ENCODE data around the gene THRA. TPM values are rescaled to one million over a fixed set of nuclear protein-coding genes. Genes with fewer than 3 reads are reported as not detected.

THRA gene
- total and polyA plus RNA-seq, 9 of the 15 experiments (the other 6 are each of a cell fraction or from before 2014, with no cell fraction given), result 0.34 to 23.4 (median 12.7) TPM

DNA sequence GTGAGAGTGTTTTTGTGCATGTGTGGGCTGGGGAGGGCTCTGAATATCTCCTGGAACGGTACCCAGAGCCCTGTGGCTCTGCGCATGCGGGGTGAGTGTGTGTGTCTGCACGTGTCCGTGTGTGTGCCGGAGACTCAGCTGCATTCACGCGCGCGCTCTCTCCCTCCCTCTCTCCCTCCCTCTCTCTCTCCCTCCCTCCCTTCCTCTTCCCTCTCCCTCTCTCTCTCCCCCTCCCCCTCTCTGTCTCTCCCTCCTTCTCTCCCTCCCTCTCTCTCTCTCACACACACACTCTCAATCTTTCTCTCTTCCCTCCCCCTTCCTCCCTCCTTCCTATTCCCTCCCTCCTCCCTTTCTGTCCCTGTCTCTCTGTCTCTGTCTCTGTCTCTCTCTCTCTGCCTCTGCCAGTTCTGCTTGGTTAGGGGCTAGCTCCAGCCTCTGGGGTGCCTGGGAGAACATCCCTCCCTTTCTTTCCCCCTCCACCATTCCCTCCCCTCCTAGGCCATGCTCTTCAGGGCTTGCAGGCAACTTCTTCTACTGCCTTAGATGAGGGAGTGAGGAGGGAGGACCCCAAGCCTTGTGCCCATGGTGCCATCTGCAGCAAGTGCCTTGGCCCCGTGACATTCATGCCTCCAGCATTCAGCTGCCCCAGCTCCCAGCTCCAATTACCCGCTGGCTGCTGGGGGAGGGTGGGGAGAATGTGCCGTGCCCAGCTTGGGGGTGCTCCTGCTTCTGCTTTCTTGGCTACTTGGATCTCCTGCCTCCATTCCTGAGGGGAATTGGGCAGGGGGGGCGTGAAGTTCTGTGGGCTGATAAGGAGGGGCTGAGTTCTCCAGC, 6.4 kb downstream of the THRA start:
- no TSS peak for BruUV-seq (replicated peaks)
- in situ Hi-C loops (cut with MboI) (no loop called here), intact Hi-C loops (cut with micrococcal nuclease) (no loop called here)
- FAIRE-seq (peak; percentile 51), DNase-seq (ENCODE audit: extremely low read depth in 1 of 4, low spot score in 3 of 4) (peak; percentile 64 to 90 (median 70)), ATAC-seq (peak; percentile 47)
- ChIA-PET POLR2A (interaction anchor here (0.7 to 1.7 kb wide), 6 partner anchors 9 to 150 kb away, joined by 3 to 6 read pairs (median 4); partner anchors contain the start of gene WIPF2), CTCF (ENCODE audit: low intra/inter-chr PET ratio) (no interaction called here)
- Histone ChIP-seq H3K9ac (ENCODE audit: insufficient read depth in 1 of 2, low read depth in 2 of 2, low read length in 2 of 2) (peak overlapping the region; percentile 59 to 89), H3K4me3 (no peak overlapping the region; the same call in 1 of the 2 replicates), H3K9me1 (ENCODE audit: control insufficient read depth, insufficient read depth, low read length) (no peaks in the 10 kb centered on the region), H3K27me3 (ENCODE audit: control insufficient read depth in 2 of 2, insufficient read depth in 2 of 2, low read length in 2 of 2) (no peaks in the 10 kb centered on the region), H3K4me2 (ENCODE audit: insufficient read depth, low read length) (peak overlapping the region; percentile 80), H3K36me3 (ENCODE audit: control insufficient read depth, insufficient read depth, low read length) (no peaks in the 10 kb centered on the region; the same call in 1 of the 3 replicates), H3K9me3 (replicated peaks; ENCODE audit: control insufficient read depth, insufficient read depth, low read depth, low read length) (no peaks in the 10 kb centered on the region), H3K79me2 (ENCODE audit: control insufficient read depth, insufficient read depth, low read length) (peaks cover 82% of the 10 kb centered on the region), H2AFZ (ENCODE audit: low read depth, low read length) (peak overlapping the region; percentile 88), H3K27ac (ENCODE audit: extremely low read depth, low read depth, low read length) (peak overlapping the region; percentile 77), H4K20me1 (replicated peaks; ENCODE audit: control insufficient read depth, insufficient read depth, low read length) (no peaks in the 10 kb centered on the region), H3K4me1 (replicated peaks in 1 of 2; ENCODE audit: control insufficient read depth in 2 of 2, insufficient read depth in 2 of 2, low read length in 2 of 2) (peaks cover 85 to 92% of the 10 kb centered on the region in 2 experiments)
- 21% methylated on average over 7 of the region's 14 CpGs for WGBS (ENCODE audit: insufficient coverage, low coverage, missing lambda C conversion rate)
- TF ChIP-seq, protein P1, sequence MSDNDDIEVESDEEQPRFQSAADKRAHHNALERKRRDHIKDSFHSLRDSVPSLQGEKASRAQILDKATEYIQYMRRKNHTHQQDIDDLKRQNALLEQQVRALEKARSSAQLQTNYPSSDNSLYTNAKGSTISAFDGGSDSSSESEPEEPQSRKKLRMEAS (CRISPR knock-in tag; IDR thresholded peaks at IDR 0.05), result peak; percentile 82
- TF ChIP-seq L3MBTL2 (IDR thresholded peaks at IDR 0.05) (peak; percentile 81), MTA3 (IDR thresholded peaks at IDR 0.05; ENCODE audit: borderline replicate concordance) (0 out of 2 replicates have a peak, but pooled peaks have one; percentile 26), CHD1 (IDR thresholded peaks at IDR 0.05; ENCODE audit: low read length) (no peak), YBX1 (IDR thresholded peaks at IDR 0.05) (no peak), EHMT2 (IDR thresholded peaks at IDR 0.05) (peak; percentile 60; the same call in 1 of the 2 replicates), EGR1 (conservative IDR thresholded peaks at IDR 0.05) (peak; percentile 42), FUS (optimal IDR thresholded peaks at IDR 0.05; ENCODE audit: low read depth, low read length) (no peak), MTA1 (IDR thresholded peaks at IDR 0.05; ENCODE audit: borderline replicate concordance) (peak; percentile 94), ZNF354B (CRISPR knock-in tag; IDR thresholded peaks at IDR 0.05) (no peak), RBM39 (optimal IDR thresholded peaks at IDR 0.05; ENCODE audit: low read depth, low read length) (no peak), MYNN (IDR thresholded peaks at IDR 0.05) (peak; percentile 9; the same call in 1 of the 2 replicates), MYNN (CRISPR knock-in tag; IDR thresholded peaks at IDR 0.05) (no peak), PHF20 (IDR thresholded peaks at IDR 0.05; ENCODE audit: partially characterized antibody) (peak; percentile 26), POLR2G (IDR thresholded peaks at IDR 0.05; ENCODE audit: low read depth, low read length) (0 out of 2 replicates have a peak, but pooled peaks have one; percentile 31), ILF3 (IDR thresholded peaks at IDR 0.05; ENCODE audit: borderline replicate concordance) (no peak)
- TF ChIP-seq, protein P2, sequence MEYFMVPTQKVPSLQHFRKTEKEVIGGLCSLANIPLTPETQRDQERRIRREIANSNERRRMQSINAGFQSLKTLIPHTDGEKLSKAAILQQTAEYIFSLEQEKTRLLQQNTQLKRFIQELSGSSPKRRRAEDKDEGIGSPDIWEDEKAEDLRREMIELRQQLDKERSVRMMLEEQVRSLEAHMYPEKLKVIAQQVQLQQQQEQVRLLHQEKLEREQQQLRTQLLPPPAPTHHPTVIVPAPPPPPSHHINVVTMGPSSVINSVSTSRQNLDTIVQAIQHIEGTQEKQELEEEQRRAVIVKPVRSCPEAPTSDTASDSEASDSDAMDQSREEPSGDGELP (CRISPR knock-in tag; IDR thresholded peaks at IDR 0.05; ENCODE audit: borderline replicate concordance), result peak; percentile 73; the same call in 1 of the 2 replicates
- TF ChIP-seq, protein P3, sequence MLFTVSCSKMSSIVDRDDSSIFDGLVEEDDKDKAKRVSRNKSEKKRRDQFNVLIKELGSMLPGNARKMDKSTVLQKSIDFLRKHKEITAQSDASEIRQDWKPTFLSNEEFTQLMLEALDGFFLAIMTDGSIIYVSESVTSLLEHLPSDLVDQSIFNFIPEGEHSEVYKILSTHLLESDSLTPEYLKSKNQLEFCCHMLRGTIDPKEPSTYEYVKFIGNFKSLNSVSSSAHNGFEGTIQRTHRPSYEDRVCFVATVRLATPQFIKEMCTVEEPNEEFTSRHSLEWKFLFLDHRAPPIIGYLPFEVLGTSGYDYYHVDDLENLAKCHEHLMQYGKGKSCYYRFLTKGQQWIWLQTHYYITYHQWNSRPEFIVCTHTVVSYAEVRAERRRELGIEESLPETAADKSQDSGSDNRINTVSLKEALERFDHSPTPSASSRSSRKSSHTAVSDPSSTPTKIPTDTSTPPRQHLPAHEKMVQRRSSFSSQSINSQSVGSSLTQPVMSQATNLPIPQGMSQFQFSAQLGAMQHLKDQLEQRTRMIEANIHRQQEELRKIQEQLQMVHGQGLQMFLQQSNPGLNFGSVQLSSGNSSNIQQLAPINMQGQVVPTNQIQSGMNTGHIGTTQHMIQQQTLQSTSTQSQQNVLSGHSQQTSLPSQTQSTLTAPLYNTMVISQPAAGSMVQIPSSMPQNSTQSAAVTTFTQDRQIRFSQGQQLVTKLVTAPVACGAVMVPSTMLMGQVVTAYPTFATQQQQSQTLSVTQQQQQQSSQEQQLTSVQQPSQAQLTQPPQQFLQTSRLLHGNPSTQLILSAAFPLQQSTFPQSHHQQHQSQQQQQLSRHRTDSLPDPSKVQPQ (CRISPR knock-in tag; IDR thresholded peaks at IDR 0.05; ENCODE audit: borderline replicate concordance), result peak; percentile 93
- TF ChIP-seq, protein P4, sequence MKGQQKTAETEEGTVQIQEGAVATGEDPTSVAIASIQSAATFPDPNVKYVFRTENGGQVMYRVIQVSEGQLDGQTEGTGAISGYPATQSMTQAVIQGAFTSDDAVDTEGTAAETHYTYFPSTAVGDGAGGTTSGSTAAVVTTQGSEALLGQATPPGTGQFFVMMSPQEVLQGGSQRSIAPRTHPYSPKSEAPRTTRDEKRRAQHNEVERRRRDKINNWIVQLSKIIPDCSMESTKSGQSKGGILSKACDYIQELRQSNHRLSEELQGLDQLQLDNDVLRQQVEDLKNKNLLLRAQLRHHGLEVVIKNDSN (CRISPR knock-in tag; IDR thresholded peaks at IDR 0.05), result peak; percentile 77

Data from K562 (cell line).